ENCODE results near the gene UBE2N. TPM values are rescaled to one million over a fixed set of nuclear protein-coding genes. Genes with fewer than 3 reads are reported as not detected.
"Not testable (repeated sequence)": the region's sequence is repeated elsewhere in the genome, so short reads cannot be mapped to it uniquely, and the experiment has no call there.

Gene UBE2N
- polyA plus RNA-seq, 1 experiment = 159 TPM

- Histone ChIP-seq H3K9me3 (ENCODE audit: control insufficient read depth, insufficient read depth, low read length) (no peaks in the 10 kb centered on the region), H3K27ac (ENCODE audit: low read depth, low read length) (no peak overlapping the region), H3K27me3 (ENCODE audit: control insufficient read depth, insufficient read depth, low read length) (no peaks in the 10 kb centered on the region), H3K4me3 (ENCODE audit: low read depth, low read length) (no peak overlapping the region)
- no peak for DNase-seq (ENCODE audit: low read depth, low spot score)
- POLR2A ChIA-PET = no interaction called here
- no peak for TF ChIP-seq CTCF (IDR thresholded peaks at IDR 0.05; ENCODE audit: low read depth, low read length)
- CTCF ChIA-PET = interaction anchor here (0.6 to 4.8 kb wide), 2 partner anchors 404 to 556 kb away, joined by 3 to 22 read pairs; no protein-coding TSS in a partner anchor
Observed at GRCh38 chr12:93390549-93391297, 51.0 kb downstream of the UBE2N start.

- Histone ChIP-seq H3K27ac (ENCODE audit: low read depth, low read length) (no peak overlapping the region), H3K27me3 (ENCODE audit: control insufficient read depth, insufficient read depth, low read length) (no peaks in the 10 kb centered on the region), H3K9me3 (ENCODE audit: control insufficient read depth, insufficient read depth, low read length) (no peaks in the 10 kb centered on the region), H3K4me3 (ENCODE audit: low read depth, low read length) (no peak overlapping the region)
- no peak for TF ChIP-seq CTCF (IDR thresholded peaks at IDR 0.05; ENCODE audit: low read depth, low read length)
- CTCF ChIA-PET = interaction anchor here (0.6 to 4.8 kb wide), 2 partner anchors 403 to 670 kb away, joined by 3 to 22 read pairs; no protein-coding TSS in a partner anchor
- POLR2A ChIA-PET = interaction anchor here (0.6 kb wide), 1 partner anchor 403 kb away, joined by 3 read pairs; no protein-coding TSS in a partner anchor
- no peak for DNase-seq (ENCODE audit: low read depth, low spot score)
Observed at GRCh38 chr12:93390031-93390430, 51.7 kb downstream of the UBE2N start.

GRCh38 chr12:93387780-93388179 lies 54.0 kb downstream of the UBE2N start:
- H3K9me3 ChIP-seq (ENCODE audit: control insufficient read depth, insufficient read depth, low read length) = no peaks in the 10 kb centered on the region
- ChIA-PET POLR2A (interaction anchor here (1.3 kb wide), 1 partner anchor 9 kb away, joined by 3 read pairs; no protein-coding TSS in a partner anchor), CTCF (interaction anchor here (0.6 to 6.9 kb wide), 3 partner anchors 9 to 400 kb away, joined by 4 to 47 read pairs (median 15); no protein-coding TSS in a partner anchor)
- H3K27ac ChIP-seq (ENCODE audit: low read depth, low read length) = peak overlapping the region; percentile 39
- H3K4me3 ChIP-seq (ENCODE audit: low read depth, low read length) = no peak overlapping the region
- H3K27me3 ChIP-seq (ENCODE audit: control insufficient read depth, insufficient read depth, low read length) = no peaks in the 10 kb centered on the region
- DNase-seq (ENCODE audit: low read depth, low spot score) = no peak
- TF ChIP-seq CTCF (IDR thresholded peaks at IDR 0.05; ENCODE audit: low read depth, low read length) = no peak

GRCh38 chr12:93381976-93382437 lies 59.7 kb downstream of the UBE2N start:
- peak overlapping the region; percentile 91 for H3K4me3 ChIP-seq (ENCODE audit: low read depth, low read length)
- not testable (repeated sequence) for H3K27ac ChIP-seq (ENCODE audit: low read depth, low read length); DNase-seq (ENCODE audit: low read depth, low spot score); H3K9me3 ChIP-seq (ENCODE audit: control insufficient read depth, insufficient read depth, low read length); H3K27me3 ChIP-seq (ENCODE audit: control insufficient read depth, insufficient read depth, low read length)
- POLR2A ChIA-PET = interaction anchor here (0.6 to 0.7 kb wide), 2 partner anchors 312 to 315 kb away, joined by 4 to 6 read pairs; no protein-coding TSS in a partner anchor
- CTCF ChIA-PET = interaction anchor here (0.9 to 6.9 kb wide), 5 partner anchors 10 to 395 kb away, joined by 3 to 49 read pairs (median 3); no protein-coding TSS in a partner anchor

- Histone ChIP-seq H3K27me3 (ENCODE audit: control insufficient read depth, insufficient read depth, low read length) (no peaks in the 10 kb centered on the region), H3K9me3 (ENCODE audit: control insufficient read depth, insufficient read depth, low read length) (no peaks in the 10 kb centered on the region), H3K4me3 (ENCODE audit: low read depth, low read length) (peak overlapping the region; percentile 91), H3K27ac (ENCODE audit: low read depth, low read length) (peak overlapping the region; percentile 75)
- no peak for TF ChIP-seq CTCF (IDR thresholded peaks at IDR 0.05; ENCODE audit: low read depth, low read length)
- ChIA-PET POLR2A (interaction anchor here (0.6 to 1.3 kb wide), 3 partner anchors 314 to 757 kb away, joined by 3 to 6 read pairs (median 3); no protein-coding TSS in a partner anchor), CTCF (interaction anchor here (0.7 to 6.4 kb wide), 7 partner anchors 11 to 396 kb away, joined by 3 to 49 read pairs (median 4); no protein-coding TSS in a partner anchor)
- no peak for DNase-seq (ENCODE audit: low read depth, low spot score)
Observed at GRCh38 chr12:93381161-93381975, 60.4 kb downstream of the UBE2N start.
